GM18868 (cell line): ENCODE results near the gene TSPAN15.
A peak's percentile ranks its signal among the peaks of the same experiment; 100 is the strongest.

Experiments used
- ATAC-seq: cut with Tn5 transposase; IDR thresholded peaks from one replicate; pipeline ENCODE4 v1.9.1; 2021; ENCODE audit warnings: mild to moderate bottlenecking, moderate library complexity; ENCODE audit not compliant: unreplicated experiment

The TSPAN15 gene

GRCh38 chr10:69464801-69465401 lies 13.6 kb downstream of the TSPAN15 start:
- ATAC-seq, result peak; percentile 70

GRCh38 chr10:69465457-69466157 lies 14.3 kb downstream of the TSPAN15 start:
- ATAC-seq, result no peak

GRCh38 chr10:69466158-69466490 lies 14.9 kb downstream of the TSPAN15 start:
- ATAC-seq, result no peak

- ATAC-seq, result no peak
Observed at GRCh38 chr10:69466689-69467088, 15.4 kb downstream of the TSPAN15 start.

- ATAC-seq, result no peak
Observed at GRCh38 chr10:69467928-69468750, 16.9 kb downstream of the TSPAN15 start.

- ATAC-seq, result no peak
Observed at GRCh38 chr10:69468751-69469089, 17.5 kb downstream of the TSPAN15 start.

- ATAC-seq, result no peak
Observed at GRCh38 chr10:69469976-69470375, 18.7 kb downstream of the TSPAN15 start.

- no peak for ATAC-seq
Observed at GRCh38 chr10:69470463-69471384, 19.5 kb downstream of the TSPAN15 start.

- no peak for ATAC-seq
Observed at GRCh38 chr10:69472142-69472541, 20.9 kb downstream of the TSPAN15 start.

GRCh38 chr10:69472544-69472943 lies 21.3 kb downstream of the TSPAN15 start:
- no peak for ATAC-seq

- ATAC-seq, result no peak
Observed at GRCh38 chr10:69473304-69473990, 22.2 kb downstream of the TSPAN15 start.

- no peak for ATAC-seq
Observed at GRCh38 chr10:69474742-69475432, 23.6 kb downstream of the TSPAN15 start.

- ATAC-seq, result no peak
Observed at GRCh38 chr10:69475433-69475830, 24.2 kb downstream of the TSPAN15 start.

GRCh38 chr10:69477968-69478597 lies 26.8 kb downstream of the TSPAN15 start:
- no peak for ATAC-seq

- ATAC-seq, result no peak
Observed at GRCh38 chr10:69479240-69480067, 28.2 kb downstream of the TSPAN15 start.

- no peak for ATAC-seq
Observed at GRCh38 chr10:69480068-69480412, 28.8 kb downstream of the TSPAN15 start.

- no peak for ATAC-seq
Observed at GRCh38 chr10:69481305-69481704, 30.0 kb downstream of the TSPAN15 start.

GRCh38 chr10:69481811-69482524 lies 30.7 kb downstream of the TSPAN15 start:
- ATAC-seq, result no peak
